K562 (cell line): ENCODE results near the gene EMX2. TPM values are rescaled to one million over a fixed set of nuclear protein-coding genes. Genes with fewer than 3 reads are reported as not detected.

Experiments used
- ATAC-seq: fragments of 200-7000 bp; cut with Tn5 transposase; 3 replicates; pipeline ENCODE4 v1.9.1; 2020; ENCODE audit warnings: moderate library complexity
- BruUV-seq: library from RNA; stranded (reverse); fragments of 400-500 nt; replicated peaks from 2 replicates; lab custom pipeline; 2021; lab: Mats Ljungman, UMichigan
- CTCF ChIA-PET: fragments of 300-600 bp; formaldehyde crosslinking; extraction: SDS; loops from one replicate; lab custom pipeline; 2021; ENCODE audit warnings: low intra/inter-chr PET ratio; lab: Yijun Ruan, JAX
- POLR2A ChIA-PET: fragments of 300-600, 350-650 bp; sonication (Branson Sonifier 250); formaldehyde crosslinking; extraction: SDS; loops from one replicate; lab custom pipeline; 2021; ENCODE audit warnings: antibody characterized with exemption, inconsistent platforms; lab: Yijun Ruan, JAX
- DNase-seq, 4 experiments: peaks; one replicate each; pipeline versions ENCODE4 v3.0.0 to v3.0.0-alpha.2; 2011 to 2018; ENCODE audit warnings: low spot score in 3 of 4, mixed read lengths in 3 of 4; ENCODE audit errors: extremely low read depth in 1 of 4
- FAIRE-seq: peaks from 2 replicates; lab custom pipeline; 2011; peaks lifted over from hg19 to GRCh38; lab: Jason Lieb, UNC
- H2AFZ ChIP-seq: 2 replicates; pipeline ENCODE4 v1.6.0; 2011; ENCODE audit warnings: low read depth, low read length, control low read depth, inconsistent platforms
- H3K27ac ChIP-seq: fragments of 200-600 bp; 3 replicates; pipeline ENCODE4 v1.8.0; 2011; ENCODE audit warnings: low read depth, mild to moderate bottlenecking, control low read depth, inconsistent platforms, low read length, moderate library complexity, mixed read lengths; ENCODE audit errors: extremely low read depth
- H3K27me3 ChIP-seq, 2 experiments: fragments of 300-600 bp in 1 of 2; 2 replicates in 1 of 2; 3 replicates in 1 of 2; pipeline versions ENCODE4 v1.6.0 to v1.8.0; 2011; ENCODE audit warnings: inconsistent platforms in 2 of 2, low read length in 2 of 2, mild to moderate bottlenecking in 1 of 2, mixed read lengths in 1 of 2, moderate library complexity in 1 of 2; ENCODE audit not compliant: control insufficient read depth in 2 of 2, insufficient read depth in 2 of 2
- H3K36me3 ChIP-seq: fragments of 300-600 bp; 3 replicates; pipeline ENCODE4 v1.8.0; 2011; ENCODE audit warnings: mild to moderate bottlenecking, low read length, inconsistent platforms; ENCODE audit not compliant: control insufficient read depth, insufficient read depth
- H3K4me1 ChIP-seq, 2 experiments: fragments of 200-600 bp in 1 of 2; replicated peaks in 1 of 2; 2 replicates in 1 of 2; 3 replicates in 1 of 2; pipeline versions ENCODE4 v1.5.1 to v1.8.0; 2011; ENCODE audit warnings: inconsistent platforms in 2 of 2, low read length in 2 of 2, mild to moderate bottlenecking in 1 of 2, mixed read lengths in 1 of 2, moderate library complexity in 1 of 2; ENCODE audit not compliant: control insufficient read depth in 2 of 2, insufficient read depth in 2 of 2
- H3K4me2 ChIP-seq: 2 replicates; pipeline ENCODE4 v1.6.1; 2011; ENCODE audit warnings: low read length, control low read depth, inconsistent platforms, mixed read lengths; ENCODE audit not compliant: insufficient read depth
- H3K4me3 ChIP-seq: fragments of 200-600 bp; sonication (generic), shearing (Covaris generic); 2 replicates; pipeline ENCODE4 v1.5.1; 2016; ENCODE audit warnings: control low read depth, inconsistent platforms
- H3K79me2 ChIP-seq: fragments of 200-600 bp; 3 replicates; pipeline ENCODE4 v1.8.0; 2011; ENCODE audit warnings: low read length, inconsistent platforms; ENCODE audit not compliant: control insufficient read depth, insufficient read depth
- H3K9ac ChIP-seq, 2 experiments: 2 replicates each; pipeline versions ENCODE4 v1.6.0 to v1.6.1; 2011; ENCODE audit warnings: low read depth in 2 of 2, low read length in 2 of 2, control low read depth in 1 of 2, inconsistent platforms in 1 of 2, mild to moderate bottlenecking in 1 of 2, mixed read lengths in 1 of 2; ENCODE audit not compliant: insufficient read depth in 1 of 2
- H3K9me1 ChIP-seq: one replicate; pipeline ENCODE4 v1.6.0; 2011; ENCODE audit warnings: inconsistent platforms, mild to moderate bottlenecking, low read length, moderate library complexity; ENCODE audit not compliant: control insufficient read depth, insufficient read depth
- H3K9me3 ChIP-seq: replicated peaks from 2 replicates; pipeline ENCODE4 v1.5.1; 2011; ENCODE audit warnings: low read depth, low read length, inconsistent platforms; ENCODE audit not compliant: control insufficient read depth, insufficient read depth
- H4K20me1 ChIP-seq: replicated peaks from 2 replicates; pipeline ENCODE4 v1.6.1; 2011; ENCODE audit warnings: low read length, inconsistent platforms, mixed read lengths; ENCODE audit not compliant: control insufficient read depth, insufficient read depth
- JUN ChIP-seq, 2 experiments: sonication (generic) in 1 of 2; formaldehyde crosslinking in 1 of 2; IDR thresholded peaks; 2 replicates each; pipeline versions ENCODE4 v1.6.1 to v1.8.0; 2012 to 2022; ENCODE audit warnings: borderline replicate concordance in 2 of 2, mild to moderate bottlenecking in 2 of 2, improper control_type of control experiment in 1 of 2, low read depth in 1 of 2, low read length in 1 of 2, missing genetic modification reagents in 1 of 2
- NFRKB ChIP-seq: fragments of 450-650 bp; IDR thresholded peaks from 2 replicates; pipeline ENCODE4 v1.6.1; 2016; ENCODE audit warnings: low read depth
- TAF1 ChIP-seq: IDR thresholded peaks from 2 replicates; pipeline ENCODE4 v1.6.1; 2011; ENCODE audit warnings: mild to moderate bottlenecking, low read length, moderate library complexity; ENCODE audit not compliant: insufficient read depth, control insufficient read depth, severe bottlenecking; ENCODE audit errors: extremely low read depth
- TCF3 ChIP-seq: sonication (generic); formaldehyde crosslinking; IDR thresholded peaks from 2 replicates; pipeline ENCODE4 v1.4.0; 2020; ENCODE audit warnings: mild to moderate bottlenecking, missing genetic modification reagents
- TRIM24 ChIP-seq, 2 experiments: fragments of 450-650 bp; IDR thresholded peaks; 2 replicates each; pipeline ENCODE4 v1.6.1; 2016
- ZNF253 ChIP-seq: fragments of 250-450 bp; sonication (Bioruptor Pico); conservative IDR thresholded peaks from 2 replicates; pipeline ENCODE4 v1.6.1; 2021; ENCODE audit warnings: mild to moderate bottlenecking
- WGBS: fragments of 100-300 bp; shearing (Covaris generic); methylation state at CpG from one replicate; pipeline ENCODE4 v1.1.6; 2016; ENCODE audit warnings: low coverage, mixed read lengths; ENCODE audit not compliant: insufficient coverage; ENCODE audit errors: missing lambda C conversion rate; 5-methylcytosine and 5-hydroxymethylcytosine counted together
- in situ Hi-C: fragments of 300-500 bp; cut with MboI; formaldehyde crosslinking; loops from 4 replicates; pipeline ENCODE4 v1.15.0; 2018; ENCODE audit warnings: inconsistent platforms, mixed read lengths
- intact Hi-C: fragments of 100-400 bp; cut with micrococcal nuclease; formaldehyde crosslinking; loops from 2 replicates; pipeline ENCODE4 v1.14.2; 2022
- polyA plus RNA-seq, 8 experiments: library from polyadenylated mRNA; depleted of rRNA in 4 of 8; stranded (reverse) in 5 of 8; unstranded in 3 of 8; fragments of >200 nt; fragmentation: Nextera tagmentation in 2 of 8; fragmentation: Illumina TruSeq in 1 of 8; extraction: Ambion mirVana in 2 of 8; extraction: Trizol in 1 of 8; gene quantifications; 2 replicates each; pipeline versions ENCODE4 v1.2.1 to v1.2.3, GENCODE V29; 2011 to 2014; ENCODE audit warnings: inconsistent platforms in 1 of 8, missing spikeins in 1 of 8
- total RNA-seq, 7 experiments: library from RNA; depleted of rRNA in 6 of 7; stranded (reverse); fragments of >200 nt in 6 of 7; fragmentation: Illumina TruSeq in 2 of 7; extraction: Trizol in 2 of 7; gene quantifications; 2 replicates each; pipeline versions ENCODE4 v1.2.1 to v1.2.3, GENCODE V29; 2011 to 2021; ENCODE audit warnings: low replicate concordance in 1 of 7
- TF ChIP-seq, protein P1 (sequence below): sonication (generic); formaldehyde crosslinking; IDR thresholded peaks from 2 replicates; pipeline ENCODE4 v1.8.0; 2022; ENCODE audit warnings: mild to moderate bottlenecking, missing genetic modification reagents
- TF ChIP-seq, protein P2 (sequence below): fragments of 250-450 bp; sonication (Bioruptor Pico); IDR thresholded peaks from 2 replicates; pipeline ENCODE4 v1.4.0; 2020
- TF ChIP-seq, protein P3 (sequence below): sonication (generic); formaldehyde crosslinking; IDR thresholded peaks from 2 replicates; pipeline ENCODE4 v1.8.0; 2023; ENCODE audit warnings: missing genetic modification reagents, mild to moderate bottlenecking, borderline replicate concordance
- TF ChIP-seq, protein P4 (sequence below): fragments of 450-650 bp; formaldehyde crosslinking; IDR thresholded peaks from 2 replicates; pipeline ENCODE4 v1.4.0; 2022; ENCODE audit warnings: missing genetic modification characterization
- TF ChIP-seq, protein P5 (sequence below): sonication (generic); formaldehyde crosslinking; IDR thresholded peaks from 2 replicates; pipeline ENCODE4 v1.8.0; 2023; ENCODE audit warnings: mild to moderate bottlenecking, missing genetic modification reagents

The EMX2 gene
- total and polyA plus RNA-seq, 9 of the 15 experiments (the other 6 are each of a cell fraction or from before 2014, with no cell fraction given): not detected

DNA sequence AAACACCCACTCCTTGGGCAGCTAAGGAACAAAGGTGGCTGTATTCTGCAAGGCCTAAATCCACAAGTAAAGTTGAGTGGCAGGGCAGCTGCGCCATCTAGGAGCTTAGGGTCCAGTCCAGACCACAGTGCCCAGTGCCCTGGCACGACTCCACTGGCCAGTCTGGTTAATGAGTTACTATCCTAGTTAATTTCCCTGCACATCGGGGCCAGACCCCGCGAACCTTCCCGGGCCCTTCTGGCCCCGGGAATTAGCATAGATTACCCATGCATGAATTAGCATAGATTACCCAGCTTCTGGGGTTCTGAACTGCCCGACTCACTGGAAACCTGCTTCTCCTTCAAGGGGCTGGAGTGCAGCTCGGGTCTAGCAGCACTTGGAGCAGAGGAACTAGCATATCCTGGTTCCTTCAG, 3.2 kb upstream of the EMX2 start:
- FAIRE-seq (no peak), DNase-seq (no peak), ATAC-seq (no peak)
- peaks cover 3% of the 10 kb centered on the region; the same call in 1 of the 2 replicates for H4K20me1 ChIP-seq
- H3K4me2 ChIP-seq: no peak overlapping the region
- no peak for TF ChIP-seq TAF1
- no peak for TF ChIP-seq JUN (IDR thresholded peaks at IDR 0.05; ENCODE audit: borderline replicate concordance, low read depth, low read length)
- no peak for TF ChIP-seq JUN (CRISPR knock-in tag; IDR thresholded peaks at IDR 0.05; ENCODE audit: borderline replicate concordance)
- no peak for TF ChIP-seq TRIM24 (IDR thresholded peaks at IDR 0.05)
- TF ChIP-seq, protein P1, sequence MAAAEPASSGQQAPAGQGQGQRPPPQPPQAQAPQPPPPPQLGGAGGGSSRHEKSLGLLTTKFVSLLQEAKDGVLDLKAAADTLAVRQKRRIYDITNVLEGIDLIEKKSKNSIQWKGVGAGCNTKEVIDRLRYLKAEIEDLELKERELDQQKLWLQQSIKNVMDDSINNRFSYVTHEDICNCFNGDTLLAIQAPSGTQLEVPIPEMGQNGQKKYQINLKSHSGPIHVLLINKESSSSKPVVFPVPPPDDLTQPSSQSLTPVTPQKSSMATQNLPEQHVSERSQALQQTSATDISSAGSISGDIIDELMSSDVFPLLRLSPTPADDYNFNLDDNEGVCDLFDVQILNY (CRISPR knock-in tag): no peak
- TF ChIP-seq, protein P2, sequence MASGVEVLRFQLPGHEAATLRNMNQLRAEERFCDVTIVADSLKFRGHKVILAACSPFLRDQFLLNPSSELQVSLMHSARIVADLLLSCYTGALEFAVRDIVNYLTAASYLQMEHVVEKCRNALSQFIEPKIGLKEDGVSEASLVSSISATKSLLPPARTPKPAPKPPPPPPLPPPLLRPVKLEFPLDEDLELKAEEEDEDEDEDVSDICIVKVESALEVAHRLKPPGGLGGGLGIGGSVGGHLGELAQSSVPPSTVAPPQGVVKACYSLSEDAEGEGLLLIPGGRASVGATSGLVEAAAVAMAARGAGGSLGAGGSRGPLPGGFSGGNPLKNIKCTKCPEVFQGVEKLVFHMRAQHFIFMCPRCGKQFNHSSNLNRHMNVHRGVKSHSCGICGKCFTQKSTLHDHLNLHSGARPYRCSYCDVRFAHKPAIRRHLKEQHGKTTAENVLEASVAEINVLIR (CRISPR knock-in tag): no peak
- TF ChIP-seq, protein P3, sequence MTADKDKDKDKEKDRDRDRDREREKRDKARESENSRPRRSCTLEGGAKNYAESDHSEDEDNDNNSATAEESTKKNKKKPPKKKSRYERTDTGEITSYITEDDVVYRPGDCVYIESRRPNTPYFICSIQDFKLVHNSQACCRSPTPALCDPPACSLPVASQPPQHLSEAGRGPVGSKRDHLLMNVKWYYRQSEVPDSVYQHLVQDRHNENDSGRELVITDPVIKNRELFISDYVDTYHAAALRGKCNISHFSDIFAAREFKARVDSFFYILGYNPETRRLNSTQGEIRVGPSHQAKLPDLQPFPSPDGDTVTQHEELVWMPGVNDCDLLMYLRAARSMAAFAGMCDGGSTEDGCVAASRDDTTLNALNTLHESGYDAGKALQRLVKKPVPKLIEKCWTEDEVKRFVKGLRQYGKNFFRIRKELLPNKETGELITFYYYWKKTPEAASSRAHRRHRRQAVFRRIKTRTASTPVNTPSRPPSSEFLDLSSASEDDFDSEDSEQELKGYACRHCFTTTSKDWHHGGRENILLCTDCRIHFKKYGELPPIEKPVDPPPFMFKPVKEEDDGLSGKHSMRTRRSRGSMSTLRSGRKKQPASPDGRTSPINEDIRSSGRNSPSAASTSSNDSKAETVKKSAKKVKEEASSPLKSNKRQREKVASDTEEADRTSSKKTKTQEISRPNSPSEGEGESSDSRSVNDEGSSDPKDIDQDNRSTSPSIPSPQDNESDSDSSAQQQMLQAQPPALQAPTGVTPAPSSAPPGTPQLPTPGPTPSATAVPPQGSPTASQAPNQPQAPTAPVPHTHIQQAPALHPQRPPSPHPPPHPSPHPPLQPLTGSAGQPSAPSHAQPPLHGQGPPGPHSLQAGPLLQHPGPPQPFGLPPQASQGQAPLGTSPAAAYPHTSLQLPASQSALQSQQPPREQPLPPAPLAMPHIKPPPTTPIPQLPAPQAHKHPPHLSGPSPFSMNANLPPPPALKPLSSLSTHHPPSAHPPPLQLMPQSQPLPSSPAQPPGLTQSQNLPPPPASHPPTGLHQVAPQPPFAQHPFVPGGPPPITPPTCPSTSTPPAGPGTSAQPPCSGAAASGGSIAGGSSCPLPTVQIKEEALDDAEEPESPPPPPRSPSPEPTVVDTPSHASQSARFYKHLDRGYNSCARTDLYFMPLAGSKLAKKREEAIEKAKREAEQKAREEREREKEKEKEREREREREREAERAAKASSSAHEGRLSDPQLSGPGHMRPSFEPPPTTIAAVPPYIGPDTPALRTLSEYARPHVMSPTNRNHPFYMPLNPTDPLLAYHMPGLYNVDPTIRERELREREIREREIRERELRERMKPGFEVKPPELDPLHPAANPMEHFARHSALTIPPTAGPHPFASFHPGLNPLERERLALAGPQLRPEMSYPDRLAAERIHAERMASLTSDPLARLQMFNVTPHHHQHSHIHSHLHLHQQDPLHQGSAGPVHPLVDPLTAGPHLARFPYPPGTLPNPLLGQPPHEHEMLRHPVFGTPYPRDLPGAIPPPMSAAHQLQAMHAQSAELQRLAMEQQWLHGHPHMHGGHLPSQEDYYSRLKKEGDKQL (CRISPR knock-in tag): no peak
- no peak for TF ChIP-seq TCF3 (CRISPR knock-in tag)
- TF ChIP-seq, protein P4, sequence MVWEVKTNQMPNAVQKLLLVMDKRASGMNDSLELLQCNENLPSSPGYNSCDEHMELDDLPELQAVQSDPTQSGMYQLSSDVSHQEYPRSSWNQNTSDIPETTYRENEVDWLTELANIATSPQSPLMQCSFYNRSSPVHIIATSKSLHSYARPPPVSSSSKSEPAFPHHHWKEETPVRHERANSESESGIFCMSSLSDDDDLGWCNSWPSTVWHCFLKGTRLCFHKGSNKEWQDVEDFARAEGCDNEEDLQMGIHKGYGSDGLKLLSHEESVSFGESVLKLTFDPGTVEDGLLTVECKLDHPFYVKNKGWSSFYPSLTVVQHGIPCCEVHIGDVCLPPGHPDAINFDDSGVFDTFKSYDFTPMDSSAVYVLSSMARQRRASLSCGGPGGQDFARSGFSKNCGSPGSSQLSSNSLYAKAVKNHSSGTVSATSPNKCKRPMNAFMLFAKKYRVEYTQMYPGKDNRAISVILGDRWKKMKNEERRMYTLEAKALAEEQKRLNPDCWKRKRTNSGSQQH: no peak
- no peak for TF ChIP-seq ZNF253
- TF ChIP-seq, protein P5, sequence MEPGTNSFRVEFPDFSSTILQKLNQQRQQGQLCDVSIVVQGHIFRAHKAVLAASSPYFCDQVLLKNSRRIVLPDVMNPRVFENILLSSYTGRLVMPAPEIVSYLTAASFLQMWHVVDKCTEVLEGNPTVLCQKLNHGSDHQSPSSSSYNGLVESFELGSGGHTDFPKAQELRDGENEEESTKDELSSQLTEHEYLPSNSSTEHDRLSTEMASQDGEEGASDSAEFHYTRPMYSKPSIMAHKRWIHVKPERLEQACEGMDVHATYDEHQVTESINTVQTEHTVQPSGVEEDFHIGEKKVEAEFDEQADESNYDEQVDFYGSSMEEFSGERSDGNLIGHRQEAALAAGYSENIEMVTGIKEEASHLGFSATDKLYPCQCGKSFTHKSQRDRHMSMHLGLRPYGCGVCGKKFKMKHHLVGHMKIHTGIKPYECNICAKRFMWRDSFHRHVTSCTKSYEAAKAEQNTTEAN (CRISPR knock-in tag): no peak
- TF ChIP-seq NFRKB: no peak
- no peak overlapping the region for H3K4me3 ChIP-seq
- in situ Hi-C loops (loop anchor here (25.0 kb wide), 1 partner anchor 698 kb away; no protein-coding TSS in a partner anchor), intact Hi-C loops (no loop called here)
- CTCF ChIA-PET: no interaction called here
- 1% methylated on average over 9 of the region's 9 CpGs for WGBS
- no peaks in the 10 kb centered on the region for H3K9me1 ChIP-seq
- H3K79me2 ChIP-seq: no peaks in the 10 kb centered on the region
- no peak overlapping the region for H3K9ac ChIP-seq
- no peaks in the 10 kb centered on the region for H3K9me3 ChIP-seq
- H3K27me3 ChIP-seq: peaks cover 12 to 80% of the 10 kb centered on the region in 2 experiments
- H3K27ac ChIP-seq: no peak overlapping the region
- H3K36me3 ChIP-seq: no peaks in the 10 kb centered on the region
- H3K4me1 ChIP-seq: peaks cover 0 to 38% of the 10 kb centered on the region in 2 experiments; a peak in 2 of 5 replicates
- no peak overlapping the region for H2AFZ ChIP-seq
- POLR2A ChIA-PET: no interaction called here
- no TSS peak for BruUV-seq
